D721Med (cell line): ENCODE data around the gene RAB5IF.
"Not testable (repeated sequence)": the region's sequence is repeated elsewhere in the genome, so short reads cannot be mapped to it uniquely, and the experiment has no call there.

Source experiments
- DNase-seq: peaks from one replicate; pipeline ENCODE4 v3.0.0; 2011; ENCODE audit warnings: low spot score; ENCODE audit not compliant: insufficient read length
- FAIRE-seq: peaks from 2 replicates; lab custom pipeline; 2011; peaks lifted over from hg19 to GRCh38; lab: Jason Lieb, UNC
- TF ChIP-seq, protein P1 (sequence below): IDR thresholded peaks from 2 replicates; pipeline ENCODE4 v1.5.1; 2012; ENCODE audit warnings: mild to moderate bottlenecking, control low read depth; ENCODE audit not compliant: insufficient read depth; ENCODE audit errors: missing control alignments

RAB5IF gene

DNA sequence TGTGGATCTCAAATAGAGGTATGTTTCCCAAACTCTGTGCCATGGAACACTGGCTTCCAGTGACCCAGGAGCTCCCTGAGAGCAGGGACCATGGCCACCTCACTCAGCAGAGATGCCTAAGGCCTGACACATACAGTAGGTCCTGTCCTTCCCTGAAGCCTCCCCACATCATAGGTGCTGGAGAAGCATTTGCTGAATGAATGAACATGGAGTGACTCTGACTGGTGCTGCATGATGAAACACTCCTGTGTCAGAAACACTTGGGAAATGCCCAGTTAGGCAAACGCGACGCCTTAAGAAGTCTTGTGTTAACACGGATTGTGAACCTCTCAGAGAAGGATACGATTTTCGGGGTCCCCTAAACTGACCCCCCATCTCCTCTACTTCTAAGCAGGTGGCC, 26.1 kb downstream of the RAB5IF start:
- TF ChIP-seq, protein P1, sequence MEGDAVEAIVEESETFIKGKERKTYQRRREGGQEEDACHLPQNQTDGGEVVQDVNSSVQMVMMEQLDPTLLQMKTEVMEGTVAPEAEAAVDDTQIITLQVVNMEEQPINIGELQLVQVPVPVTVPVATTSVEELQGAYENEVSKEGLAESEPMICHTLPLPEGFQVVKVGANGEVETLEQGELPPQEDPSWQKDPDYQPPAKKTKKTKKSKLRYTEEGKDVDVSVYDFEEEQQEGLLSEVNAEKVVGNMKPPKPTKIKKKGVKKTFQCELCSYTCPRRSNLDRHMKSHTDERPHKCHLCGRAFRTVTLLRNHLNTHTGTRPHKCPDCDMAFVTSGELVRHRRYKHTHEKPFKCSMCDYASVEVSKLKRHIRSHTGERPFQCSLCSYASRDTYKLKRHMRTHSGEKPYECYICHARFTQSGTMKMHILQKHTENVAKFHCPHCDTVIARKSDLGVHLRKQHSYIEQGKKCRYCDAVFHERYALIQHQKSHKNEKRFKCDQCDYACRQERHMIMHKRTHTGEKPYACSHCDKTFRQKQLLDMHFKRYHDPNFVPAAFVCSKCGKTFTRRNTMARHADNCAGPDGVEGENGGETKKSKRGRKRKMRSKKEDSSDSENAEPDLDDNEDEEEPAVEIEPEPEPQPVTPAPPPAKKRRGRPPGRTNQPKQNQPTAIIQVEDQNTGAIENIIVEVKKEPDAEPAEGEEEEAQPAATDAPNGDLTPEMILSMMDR: no peak
- no peak for FAIRE-seq
- no peak for DNase-seq

DNA sequence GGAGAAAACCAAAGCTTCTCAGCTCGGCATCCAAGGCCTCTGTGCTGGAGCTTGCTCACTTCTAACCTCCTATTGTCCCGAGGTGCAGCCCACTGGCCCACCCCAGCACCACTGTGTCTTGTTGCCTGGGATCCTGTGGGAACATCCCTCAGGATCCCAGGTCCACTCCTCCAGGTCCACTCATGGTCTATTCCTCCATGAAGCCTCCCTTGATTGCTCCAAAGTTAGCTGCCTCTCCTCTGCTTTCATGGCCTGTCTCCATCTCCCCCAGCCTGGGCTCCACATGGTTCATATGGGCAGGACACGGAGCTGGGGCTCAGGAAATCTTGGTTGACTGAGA, 26.5 kb downstream of the RAB5IF start:
- TF ChIP-seq, protein P1: no peak
- DNase-seq (no peak), FAIRE-seq (no peak)

DNA sequence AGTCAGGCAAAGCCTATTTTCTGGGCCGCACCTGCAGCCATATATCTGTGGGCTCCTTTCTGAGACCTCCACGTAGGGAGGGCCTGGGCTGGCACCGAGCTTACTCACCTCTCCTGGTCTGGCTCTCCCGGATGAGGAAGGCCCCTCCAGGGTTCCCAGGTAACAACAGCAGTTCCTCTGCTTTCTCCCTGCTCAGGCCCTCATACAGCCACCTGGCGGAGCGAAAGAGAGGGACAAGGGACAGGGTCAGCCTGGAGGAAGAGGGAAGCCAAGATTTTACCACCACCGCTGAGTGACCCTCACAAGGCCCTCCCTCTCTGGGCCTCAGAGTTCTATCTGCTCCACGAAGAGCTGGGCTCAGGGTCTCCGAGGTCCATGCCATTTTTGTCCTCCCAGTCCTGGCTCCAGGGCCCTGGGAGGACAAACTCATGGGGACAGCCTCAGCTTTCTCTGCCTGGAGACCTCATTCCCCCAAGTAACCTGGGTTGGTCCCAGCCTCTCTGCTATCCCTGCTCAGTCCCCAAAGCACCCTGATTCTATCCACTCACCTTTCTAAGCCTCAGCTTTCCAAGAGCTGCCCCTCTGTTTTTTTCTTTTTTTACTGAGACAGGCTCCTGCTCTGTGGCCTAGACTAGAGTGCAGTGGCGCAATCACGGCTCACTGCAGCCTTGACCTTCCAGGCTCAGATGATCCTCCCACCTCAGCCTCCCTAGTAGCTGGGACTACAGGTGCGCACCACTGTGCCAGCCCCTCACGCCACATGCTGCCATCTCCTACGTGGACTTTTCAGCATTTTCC, 27.1 kb downstream of the RAB5IF start:
- TF ChIP-seq, protein P1: no peak
- DNase-seq (no peak), FAIRE-seq (no peak)

DNA sequence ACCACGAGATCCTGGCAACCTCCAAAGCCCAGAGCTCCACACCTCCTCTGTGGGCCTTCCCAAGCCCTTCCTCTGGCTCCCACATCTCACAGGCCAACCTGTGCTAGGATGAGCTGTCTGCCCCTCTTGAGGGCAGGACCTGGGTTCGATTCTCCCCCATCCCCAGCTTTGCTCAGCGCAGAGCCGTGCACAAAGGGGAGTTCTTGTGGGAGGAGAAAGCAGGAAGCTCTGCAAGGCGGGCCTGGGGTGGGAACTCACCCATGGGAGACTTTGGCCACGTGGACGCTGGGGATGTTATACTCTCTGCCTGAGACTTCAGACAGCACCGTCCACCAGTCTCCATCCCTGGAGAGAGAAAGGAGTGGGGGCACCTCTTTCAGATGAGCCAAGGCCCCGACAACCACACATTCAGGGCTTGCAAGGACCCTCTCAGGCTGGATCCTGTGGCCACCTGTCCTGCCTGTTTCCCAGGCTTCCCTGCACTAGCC, 27.8 kb downstream of the RAB5IF start:
- DNase-seq (no peak), FAIRE-seq (no peak)
- TF ChIP-seq, protein P1: no peak

DNA sequence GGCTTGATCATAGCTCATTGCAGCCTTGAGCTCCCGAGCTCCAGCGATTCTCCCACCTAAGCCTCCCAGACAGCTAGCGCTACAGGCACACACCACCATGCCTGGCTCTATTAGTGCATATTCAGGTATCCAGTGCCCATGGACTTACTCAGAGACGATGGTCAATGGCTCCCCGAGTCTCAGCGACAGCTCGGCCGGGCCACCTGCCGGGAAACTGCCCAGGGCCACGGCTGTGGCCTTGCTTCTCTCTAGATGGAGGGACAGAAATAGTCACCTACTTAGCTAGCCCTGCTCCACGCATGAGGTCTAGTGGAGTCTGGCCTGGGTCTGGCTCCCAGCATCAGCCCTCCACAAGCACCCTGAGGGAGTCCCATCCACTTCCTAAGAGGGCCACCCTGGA, 28.8 kb downstream of the RAB5IF start:
- TF ChIP-seq, protein P1: no peak
- DNase-seq: no peak
- FAIRE-seq: no peak

DNA sequence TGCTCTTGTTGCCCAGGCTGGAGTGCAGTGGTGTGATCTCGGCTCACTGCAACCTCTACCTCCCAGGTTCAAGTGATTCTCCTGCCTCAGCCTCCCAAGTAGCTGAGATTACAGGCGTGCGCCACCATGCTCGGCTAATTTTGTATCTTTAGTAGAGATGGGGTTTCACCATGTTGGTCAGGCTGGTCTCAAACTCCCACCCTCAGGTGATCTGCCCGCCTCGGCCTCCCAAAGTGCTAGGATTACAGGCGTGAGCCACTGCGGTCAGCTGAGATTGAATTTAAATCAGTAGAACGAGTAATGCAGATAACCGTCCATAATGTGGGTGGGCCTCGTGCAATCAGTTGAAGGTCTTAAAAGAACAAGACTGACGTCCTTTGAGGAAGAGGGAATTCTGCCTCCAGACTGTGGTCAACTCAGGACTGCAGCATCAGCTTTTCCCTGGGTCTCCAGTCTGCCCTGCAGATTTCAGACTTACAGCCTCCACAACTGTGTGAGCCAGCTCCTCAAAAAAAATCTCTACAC, 33.4 kb downstream of the RAB5IF start:
- DNase-seq, FAIRE-seq: not testable (repeated sequence)

DNA sequence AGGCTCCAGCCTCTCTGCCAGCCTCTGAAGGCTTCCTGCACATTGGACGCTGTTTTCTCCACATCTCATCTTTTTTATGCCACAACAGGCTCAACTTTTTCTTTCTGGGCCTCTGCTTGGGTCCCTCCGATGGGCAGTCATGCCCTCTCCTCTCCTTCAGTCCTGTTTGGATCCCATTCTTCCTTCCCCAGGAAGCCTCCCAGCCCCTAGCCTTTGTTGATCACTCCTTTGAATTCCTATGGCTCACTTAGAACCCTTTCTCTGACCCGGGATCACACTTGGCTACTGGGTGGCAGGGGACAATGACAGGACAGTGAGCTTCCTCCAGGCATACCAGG, 35.9 kb downstream of the RAB5IF start:
- FAIRE-seq (no peak), DNase-seq (no peak)
- TF ChIP-seq, protein P1: no peak
